C4-2B (cell line): ENCODE results near the gene FREM1.

Source experiments
- ZFX ChIP-seq: fragments of 450-650 bp; IDR thresholded peaks from 2 replicates; pipeline ENCODE4 v1.6.1; 2017
- TF ChIP-seq, protein P1 (sequence below): fragments of 450-650 bp; conservative IDR thresholded peaks from 2 replicates; pipeline ENCODE4 v1.5.1; 2017; ENCODE audit warnings: mild to moderate bottlenecking

DNA sequence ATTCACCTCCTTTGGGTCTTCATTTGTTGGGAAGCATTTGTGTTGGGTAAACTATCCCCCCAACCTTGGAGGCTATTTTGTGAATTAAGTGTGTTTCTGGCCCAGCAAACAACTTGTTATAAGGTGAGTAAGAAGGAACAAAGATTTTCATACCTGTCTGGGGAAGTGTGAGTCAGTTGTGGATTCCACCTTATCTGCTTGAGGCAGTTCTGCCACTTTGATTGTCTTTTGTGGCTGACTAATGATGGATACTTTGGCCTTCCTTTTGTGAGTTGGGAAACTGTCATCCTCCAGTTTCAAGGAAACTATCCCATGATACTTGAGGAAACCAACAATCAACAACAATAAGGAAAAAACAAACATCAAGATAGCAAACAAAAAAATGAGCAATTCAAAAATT is 163.1 kb downstream of the FREM1 start:
- TF ChIP-seq, protein P1, sequence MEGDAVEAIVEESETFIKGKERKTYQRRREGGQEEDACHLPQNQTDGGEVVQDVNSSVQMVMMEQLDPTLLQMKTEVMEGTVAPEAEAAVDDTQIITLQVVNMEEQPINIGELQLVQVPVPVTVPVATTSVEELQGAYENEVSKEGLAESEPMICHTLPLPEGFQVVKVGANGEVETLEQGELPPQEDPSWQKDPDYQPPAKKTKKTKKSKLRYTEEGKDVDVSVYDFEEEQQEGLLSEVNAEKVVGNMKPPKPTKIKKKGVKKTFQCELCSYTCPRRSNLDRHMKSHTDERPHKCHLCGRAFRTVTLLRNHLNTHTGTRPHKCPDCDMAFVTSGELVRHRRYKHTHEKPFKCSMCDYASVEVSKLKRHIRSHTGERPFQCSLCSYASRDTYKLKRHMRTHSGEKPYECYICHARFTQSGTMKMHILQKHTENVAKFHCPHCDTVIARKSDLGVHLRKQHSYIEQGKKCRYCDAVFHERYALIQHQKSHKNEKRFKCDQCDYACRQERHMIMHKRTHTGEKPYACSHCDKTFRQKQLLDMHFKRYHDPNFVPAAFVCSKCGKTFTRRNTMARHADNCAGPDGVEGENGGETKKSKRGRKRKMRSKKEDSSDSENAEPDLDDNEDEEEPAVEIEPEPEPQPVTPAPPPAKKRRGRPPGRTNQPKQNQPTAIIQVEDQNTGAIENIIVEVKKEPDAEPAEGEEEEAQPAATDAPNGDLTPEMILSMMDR: no peak
- no peak for TF ChIP-seq ZFX
